LoVo (cell line): ENCODE data around the gene CD300LD.

Experiments used
- DNase-seq: peaks from one replicate; pipeline ENCODE4 v3.0.0-alpha.2; 2016; ENCODE audit warnings: low spot score

Gene CD300LD

GRCh38 chr17:74543891-74544760 lies 48.0 kb downstream of the CD300LD start:
- no peak for DNase-seq

DNA sequence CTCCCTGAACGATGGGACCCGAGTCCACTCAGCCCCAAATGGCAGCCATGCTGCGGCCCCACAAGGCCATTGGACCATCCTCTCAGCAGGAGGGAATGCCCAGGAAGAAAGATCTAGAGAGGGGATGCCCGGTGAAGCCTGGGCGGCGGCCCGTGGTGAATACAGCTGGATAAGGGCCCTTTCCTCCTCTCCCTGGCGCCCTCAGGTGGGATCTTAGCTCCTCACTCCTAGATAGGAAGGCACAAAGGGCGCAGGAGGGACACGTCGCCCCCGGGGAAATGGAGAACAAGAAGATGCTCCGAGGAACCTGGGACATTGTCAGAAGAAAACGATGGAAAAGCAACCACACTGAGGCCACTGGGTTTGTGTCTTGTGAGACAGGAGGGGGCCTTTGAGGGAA lies 48.7 kb downstream of the CD300LD start:
- no peak for DNase-seq

DNA sequence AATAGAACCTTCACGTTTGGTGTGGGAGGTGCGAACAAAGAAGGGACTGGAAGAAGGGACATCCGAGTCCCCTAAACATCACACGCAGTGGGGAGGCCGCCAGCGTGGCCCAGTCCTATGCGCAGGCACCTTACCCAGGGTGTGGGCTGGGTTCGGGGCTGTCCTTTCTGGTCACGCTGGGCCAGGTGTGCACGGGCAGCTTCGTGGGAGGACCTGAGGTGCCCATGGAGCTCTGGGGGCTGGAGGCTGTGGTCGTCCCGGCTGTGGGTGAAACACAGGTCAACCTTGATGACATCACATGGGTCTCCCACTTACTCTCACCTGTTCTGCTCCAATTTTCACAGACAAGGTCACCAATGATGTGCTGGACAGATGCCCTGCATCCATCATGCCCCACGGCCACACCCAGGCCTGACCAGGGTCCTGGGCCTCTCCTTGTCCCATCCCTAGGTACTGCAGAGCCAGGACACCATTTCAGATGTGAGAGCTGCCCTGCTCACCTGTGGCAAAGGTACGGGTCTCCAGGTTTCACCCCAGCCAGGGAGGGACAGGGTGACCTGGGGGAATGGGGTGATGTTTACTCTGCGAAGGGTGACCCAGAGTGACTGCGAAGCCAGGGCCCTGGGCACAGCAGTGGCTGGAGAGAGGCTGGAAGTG lies 49.2 kb downstream of the CD300LD start:
- DNase-seq, result no peak

- no peak for DNase-seq
Observed at GRCh38 chr17:74542166-74542565, 49.9 kb downstream of the CD300LD start.

- no peak for DNase-seq
Observed at GRCh38 chr17:74541176-74542111, 50.6 kb downstream of the CD300LD start.

DNA sequence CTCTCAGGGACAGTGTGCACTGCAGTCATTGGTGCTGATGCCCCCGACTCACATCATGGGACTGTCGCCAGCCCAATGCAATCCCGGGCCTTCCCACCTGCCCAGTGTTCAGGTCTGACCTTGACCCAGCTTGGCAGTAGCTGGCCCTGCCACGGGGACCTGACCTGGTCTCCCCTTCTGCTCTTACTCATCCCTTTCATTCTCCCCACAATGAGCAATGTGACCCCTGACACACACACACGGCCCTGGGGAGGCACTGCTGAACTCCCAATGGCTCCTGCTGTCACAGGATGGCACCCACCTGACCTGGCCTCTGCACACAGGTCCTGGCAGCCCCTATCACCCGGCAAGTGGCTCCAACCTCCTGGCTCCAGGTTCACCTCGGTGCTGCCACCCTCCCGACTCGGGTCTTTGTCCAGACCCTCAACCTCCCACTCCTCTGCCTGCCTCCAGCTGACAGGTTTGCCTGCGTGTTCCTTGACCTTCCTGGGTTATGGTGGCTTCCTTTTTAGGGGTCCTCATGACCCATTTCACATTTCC lies 52.7 kb downstream of the CD300LD start:
- no peak for DNase-seq

DNA sequence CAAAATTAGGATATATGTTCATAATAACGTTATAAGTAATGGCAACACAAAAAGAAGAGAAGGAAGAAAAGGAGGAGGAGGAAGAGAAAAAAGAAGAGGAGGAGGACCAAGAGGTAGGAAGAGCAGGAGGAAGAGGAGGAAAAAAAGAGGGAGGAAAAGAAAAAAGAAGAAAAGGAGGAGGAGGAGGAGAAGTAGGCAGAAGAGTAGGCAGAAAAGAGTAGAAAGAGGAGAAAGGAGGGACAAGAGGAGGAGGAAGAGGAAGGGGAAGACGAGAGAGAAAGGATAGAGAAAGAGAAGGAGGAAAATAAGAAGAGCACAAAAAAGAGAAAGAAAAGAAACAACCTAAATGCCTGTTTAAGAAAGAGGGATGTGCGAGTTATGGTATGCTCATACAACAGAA lies 55.2 kb downstream of the CD300LD start:
- no peak for DNase-seq

GRCh38 chr17:74532115-74532514 lies 60.0 kb downstream of the CD300LD start:
- DNase-seq, result no peak

DNA sequence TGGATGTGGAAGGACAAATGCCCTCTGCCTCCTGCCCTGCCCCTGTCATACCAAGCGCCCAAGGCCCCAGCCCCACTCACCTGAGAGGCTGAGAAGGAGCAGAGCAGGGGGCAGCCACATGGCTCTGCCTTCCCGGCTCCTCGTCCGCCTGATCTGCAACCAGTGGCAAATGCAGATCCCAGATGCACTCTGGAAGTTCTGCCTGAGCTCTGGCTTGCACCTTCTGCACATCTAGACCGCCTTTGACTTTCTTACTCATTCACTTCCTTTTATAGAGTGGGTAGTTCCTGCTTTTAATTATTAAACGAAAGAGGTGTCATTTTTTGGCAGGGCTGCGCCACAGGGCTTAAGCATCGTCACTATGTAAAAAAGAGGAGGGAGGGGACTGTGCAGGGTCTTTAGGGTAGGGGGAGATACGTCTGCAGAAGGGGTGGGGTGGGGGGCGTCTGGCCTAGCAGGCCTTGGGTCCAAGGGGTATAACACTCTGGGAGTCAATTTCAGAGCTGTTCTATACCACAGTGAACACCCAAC lies 60.8 kb downstream of the CD300LD start, which contains the start of gene CD300LB:
TSS of gene CD300LB (minus strand) at position 245 of the 531 bp plus-strand sequence. CDS start at position 120, 125 bp downstream.
- no peak for DNase-seq

DNA sequence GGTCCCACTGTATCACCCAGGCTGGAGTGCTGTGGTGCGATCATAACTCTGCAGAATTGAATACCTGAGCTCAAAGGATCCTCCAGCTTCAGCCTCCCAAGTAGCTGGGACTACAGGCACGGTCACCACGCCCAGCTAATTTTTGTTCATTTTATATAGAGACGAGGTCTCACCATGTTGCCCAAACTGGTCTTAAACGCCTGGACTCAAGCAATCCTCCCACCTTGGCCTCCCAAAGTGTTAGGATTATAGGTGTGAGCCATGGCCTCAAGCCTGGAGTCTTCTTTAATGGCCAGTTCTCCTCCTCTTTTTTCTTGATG lies 61.3 kb downstream of the CD300LD start:
- no peak for DNase-seq
